Mesenchymal stem cell (in vitro differentiated cells and primary cell): ENCODE measurements around the gene IKZF2.
A peak's percentile ranks its signal among the peaks of the same experiment; 100 is the strongest.

Experiments used
- DNase-seq: peaks from one replicate; pipeline ENCODE4 v3.0.0-alpha.2; 2013
- H2AFZ ChIP-seq: one replicate; pipeline ENCODE4 v1.6.1; 2013; ENCODE audit warnings: low read depth, mild to moderate bottlenecking, control low read depth, inconsistent platforms, low read length, moderate library complexity
- H2AK5ac ChIP-seq: 2 replicates; pipeline ENCODE4 v1.6.1; 2013; ENCODE audit warnings: low read length, moderate library complexity, mild to moderate bottlenecking, inconsistent platforms; ENCODE audit not compliant: severe bottlenecking
- H2BK120ac ChIP-seq: one replicate; pipeline ENCODE4 v1.6.1; 2013; ENCODE audit warnings: low read depth, mild to moderate bottlenecking, inconsistent platforms, low read length, moderate library complexity
- H2BK12ac ChIP-seq, 2 experiments: one replicate each; pipeline ENCODE4 v1.6.1; 2013; ENCODE audit warnings: inconsistent platforms in 2 of 2, low read length in 2 of 2, mild to moderate bottlenecking in 2 of 2, moderate library complexity in 2 of 2, control low read depth in 1 of 2
- H2BK15ac ChIP-seq: one replicate; pipeline ENCODE4 v1.6.1; 2013; ENCODE audit warnings: mild to moderate bottlenecking, low read depth, inconsistent platforms; ENCODE audit not compliant: poor library complexity, severe bottlenecking
- H2BK5ac ChIP-seq: 2 replicates; pipeline ENCODE4 v1.6.1; 2013; ENCODE audit warnings: low read depth, mild to moderate bottlenecking, low read length, control low read depth, inconsistent platforms; ENCODE audit not compliant: poor library complexity, severe bottlenecking
- H3K14ac ChIP-seq, 2 experiments: one replicate each; pipeline ENCODE4 v1.6.1; 2013; ENCODE audit warnings: inconsistent platforms in 2 of 2, low read length in 2 of 2, control low read depth in 1 of 2, mild to moderate bottlenecking in 1 of 2, moderate library complexity in 1 of 2
- H3K18ac ChIP-seq, 2 experiments: one replicate each; pipeline ENCODE4 v1.6.1; 2013; ENCODE audit warnings: inconsistent platforms in 2 of 2, low read length in 2 of 2, control low read depth in 1 of 2, low read depth in 1 of 2, mild to moderate bottlenecking in 1 of 2
- H3K23ac ChIP-seq, 2 experiments: one replicate each; pipeline ENCODE4 v1.6.1; 2013; ENCODE audit warnings: inconsistent platforms in 2 of 2, low read length in 2 of 2, mild to moderate bottlenecking in 2 of 2, moderate library complexity in 2 of 2, control low read depth in 1 of 2
- H3K27ac ChIP-seq: 2 replicates; pipeline ENCODE4 v1.5.1; 2013; ENCODE audit warnings: mild to moderate bottlenecking, moderate library complexity, low read length, control low read depth, inconsistent platforms; ENCODE audit not compliant: poor library complexity, severe bottlenecking
- H3K27me3 ChIP-seq, 2 experiments: 2 replicates each; pipeline versions ENCODE4 v1.6.1 to v1.7.0; 2013; ENCODE audit warnings: low read length in 2 of 2, mild to moderate bottlenecking in 2 of 2, moderate library complexity in 2 of 2, control low read depth in 1 of 2, inconsistent platforms in 1 of 2; ENCODE audit not compliant: control insufficient read depth in 1 of 2, insufficient read depth in 1 of 2
- H3K36me3 ChIP-seq, 2 experiments: 2 replicates each; pipeline versions ENCODE4 v1.6.1 to v1.7.0; 2013; ENCODE audit warnings: low read length in 2 of 2, control low read depth in 1 of 2, inconsistent platforms in 1 of 2, low read depth in 1 of 2, mild to moderate bottlenecking in 1 of 2; ENCODE audit not compliant: insufficient read depth in 2 of 2, control insufficient read depth in 1 of 2
- H3K4ac ChIP-seq, 2 experiments: one replicate each; pipeline ENCODE4 v1.6.1; 2013; ENCODE audit warnings: inconsistent platforms in 2 of 2, low read length in 2 of 2, mild to moderate bottlenecking in 2 of 2, moderate library complexity in 2 of 2, control low read depth in 1 of 2, low read depth in 1 of 2
- H3K4me1 ChIP-seq: 2 replicates; pipeline ENCODE4 v1.6.1; 2013; ENCODE audit warnings: low read depth, low read length, control low read depth; ENCODE audit not compliant: control insufficient read depth, insufficient read depth
- H3K4me2 ChIP-seq: 2 replicates; pipeline ENCODE4 v1.6.1; 2013; ENCODE audit warnings: low read length, mild to moderate bottlenecking, inconsistent platforms; ENCODE audit not compliant: poor library complexity, severe bottlenecking
- H3K4me3 ChIP-seq, 2 experiments: 2 replicates each; pipeline versions ENCODE4 v1.5.1 to v1.7.0; 2013; ENCODE audit warnings: low read length in 2 of 2, mild to moderate bottlenecking in 2 of 2, control low read depth in 1 of 2, low read depth in 1 of 2; ENCODE audit not compliant: insufficient read depth in 1 of 2
- H3K79me1 ChIP-seq: replicated peaks from 2 replicates; pipeline ENCODE4 v1.6.1; 2013; ENCODE audit warnings: mild to moderate bottlenecking, control low read depth, low read length, inconsistent platforms; ENCODE audit not compliant: poor library complexity, severe bottlenecking
- H3K9ac ChIP-seq: 2 replicates; pipeline ENCODE4 v1.7.0; 2013; ENCODE audit warnings: mild to moderate bottlenecking, low read length, moderate library complexity
- H3K9me3 ChIP-seq: 2 replicates; pipeline ENCODE4 v1.7.0; 2013; ENCODE audit warnings: mild to moderate bottlenecking, low read length; ENCODE audit not compliant: control insufficient read depth
- H4K8ac ChIP-seq: one replicate; pipeline ENCODE4 v1.6.1; 2013; ENCODE audit warnings: inconsistent platforms, mild to moderate bottlenecking, low read length, moderate library complexity
- H4K91ac ChIP-seq: one replicate; pipeline ENCODE4 v1.6.1; 2013; ENCODE audit warnings: mild to moderate bottlenecking, low read length, inconsistent platforms
- WGBS: methylation state at CpG from one replicate; pipeline ENCODE4 v1.1.7; 2013; ENCODE audit warnings: mixed read lengths; 5-methylcytosine and 5-hydroxymethylcytosine counted together

Gene IKZF2

GRCh38 chr2:213089438-213089837 lies 62.0 kb downstream of the IKZF2 start:
- no peak overlapping the region for H2AFZ ChIP-seq
- H3K4me1 ChIP-seq: peaks cover 2% of the 10 kb centered on the region
- H3K36me3 ChIP-seq: no peaks in the 10 kb centered on the region
- H3K4me3 ChIP-seq: no peak overlapping the region
- H3K4me2 ChIP-seq: no peak overlapping the region
- peaks cover 2% of the 10 kb centered on the region for H3K79me1 ChIP-seq
- H3K9me3 ChIP-seq: no peaks in the 10 kb centered on the region
- H3K14ac ChIP-seq: no peak overlapping the region
- no peaks in the 10 kb centered on the region for H3K27me3 ChIP-seq
- no peak for DNase-seq
- no peak overlapping the region for H3K27ac ChIP-seq
- no peak overlapping the region for H2BK120ac ChIP-seq
- no peak overlapping the region for H3K4ac ChIP-seq
- no peak overlapping the region for H2BK15ac ChIP-seq
- H4K91ac ChIP-seq: no peak overlapping the region
- H3K23ac ChIP-seq: no peak overlapping the region
- H2BK12ac ChIP-seq: no peak overlapping the region
- no peak overlapping the region for H2BK5ac ChIP-seq
- H2AK5ac ChIP-seq: no peak overlapping the region
- no peak overlapping the region for H3K9ac ChIP-seq
- H4K8ac ChIP-seq: no peak overlapping the region
- WGBS: 95% methylated on average over 1 of the region's 1 CpG
- H3K18ac ChIP-seq: no peak overlapping the region

DNA sequence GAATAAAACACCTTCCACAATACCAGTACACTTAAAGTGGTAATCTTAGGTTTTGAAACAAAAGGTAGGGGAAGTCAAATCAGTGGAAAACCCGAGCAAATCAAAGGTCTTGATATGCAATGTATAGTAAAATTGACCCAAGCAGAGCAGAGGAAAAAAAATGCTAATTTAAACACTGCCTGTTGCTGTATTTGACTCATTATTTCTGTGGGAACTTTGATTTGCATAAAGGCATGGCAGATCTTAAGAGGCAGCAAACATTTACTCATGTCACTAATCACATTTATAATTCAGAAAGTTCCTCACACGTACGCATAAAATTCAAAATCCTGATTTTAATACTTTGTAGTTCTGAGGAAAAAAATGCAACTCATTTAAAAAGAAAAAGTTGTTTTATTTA lies 64.4 kb downstream of the IKZF2 start:
- 100% methylated on average over 1 of the region's 3 CpGs for whole genome bisulfite sequencing
- Histone ChIP-seq H3K9me3 (no peaks in the 10 kb centered on the region), H3K14ac (no peak overlapping the region)

GRCh38 chr2:213086571-213086970 lies 64.8 kb downstream of the IKZF2 start:
- H4K8ac ChIP-seq: no peak overlapping the region
- no peak overlapping the region for H2BK120ac ChIP-seq
- no peak overlapping the region for H4K91ac ChIP-seq
- H3K27ac ChIP-seq: peak overlapping the region; percentile 92
- H3K36me3 ChIP-seq: no peaks in the 10 kb centered on the region
- H3K4me2 ChIP-seq: peak overlapping the region; percentile 46
- H3K23ac ChIP-seq: no peak overlapping the region
- H3K14ac ChIP-seq: no peak overlapping the region
- H3K4ac ChIP-seq: no peak overlapping the region
- 33% methylated on average over 1 of the region's 2 CpGs for WGBS
- no peak overlapping the region for H3K18ac ChIP-seq
- peaks cover 2% of the 10 kb centered on the region for H3K4me1 ChIP-seq
- H2BK12ac ChIP-seq: no peak overlapping the region
- no peak for DNase-seq
- no peaks in the 10 kb centered on the region for H3K9me3 ChIP-seq
- no peaks in the 10 kb centered on the region for H3K27me3 ChIP-seq
- no peaks in the 10 kb centered on the region for H3K79me1 ChIP-seq
- no peak overlapping the region for H3K4me3 ChIP-seq
- H2BK5ac ChIP-seq: no peak overlapping the region
- H3K9ac ChIP-seq: no peak overlapping the region
- no peak overlapping the region for H2AK5ac ChIP-seq
- H2BK15ac ChIP-seq: no peak overlapping the region
- no peak overlapping the region for H2AFZ ChIP-seq

More for the DNA sequence above, 64.4 kb downstream of the IKZF2 start:
- H4K8ac ChIP-seq: no peak overlapping the region
- peaks cover 2% of the 10 kb centered on the region for H3K4me1 ChIP-seq
- H4K91ac ChIP-seq: no peak overlapping the region
- no peak overlapping the region for H3K4me2 ChIP-seq
- no peak overlapping the region for H3K18ac ChIP-seq
- H2BK120ac ChIP-seq: no peak overlapping the region
- no peak overlapping the region for H3K23ac ChIP-seq
- no peak overlapping the region for H2BK15ac ChIP-seq
- H2AK5ac ChIP-seq: no peak overlapping the region
- no peak overlapping the region for H2BK12ac ChIP-seq
- no peak for DNase-seq
- H2BK5ac ChIP-seq: no peak overlapping the region
- no peak overlapping the region for H3K9ac ChIP-seq
- H3K4me3 ChIP-seq: no peak overlapping the region
- no peak overlapping the region for H2AFZ ChIP-seq
- H3K27me3 ChIP-seq: no peaks in the 10 kb centered on the region
- H3K27ac ChIP-seq: peak overlapping the region; percentile 16
- H3K4ac ChIP-seq: no peak overlapping the region
- H3K36me3 ChIP-seq: no peaks in the 10 kb centered on the region
- no peaks in the 10 kb centered on the region for H3K79me1 ChIP-seq

- H3K18ac ChIP-seq: no peak overlapping the region
- H2BK120ac ChIP-seq: no peak overlapping the region
- H3K14ac ChIP-seq: no peak overlapping the region
- no peaks in the 10 kb centered on the region for H3K27me3 ChIP-seq
- H3K4ac ChIP-seq: no peak overlapping the region
- no peak overlapping the region for H4K91ac ChIP-seq
- no peak overlapping the region for H3K4me3 ChIP-seq
- H3K9me3 ChIP-seq: no peaks in the 10 kb centered on the region
- H3K36me3 ChIP-seq: no peaks in the 10 kb centered on the region
- peaks cover 2% of the 10 kb centered on the region for H3K4me1 ChIP-seq
- no peaks in the 10 kb centered on the region for H3K79me1 ChIP-seq
- no peak overlapping the region for H2BK12ac ChIP-seq
- H2BK5ac ChIP-seq: no peak overlapping the region
- no peak overlapping the region for H3K4me2 ChIP-seq
- no peak overlapping the region for H2AFZ ChIP-seq
- no peak overlapping the region for H4K8ac ChIP-seq
- no peak overlapping the region for H2BK15ac ChIP-seq
- H3K23ac ChIP-seq: no peak overlapping the region
- no peak for DNase-seq
- H3K27ac ChIP-seq: peak overlapping the region; percentile 92
- no peak overlapping the region for H3K9ac ChIP-seq
- H2AK5ac ChIP-seq: no peak overlapping the region
Observed at GRCh38 chr2:213086050-213086449, 65.4 kb downstream of the IKZF2 start.
